Measurements from ENCODE around the gene PITPNM3. TPM values are rescaled to one million over a fixed set of nuclear protein-coding genes. Genes with fewer than 3 reads are reported as not detected.

Gene PITPNM3
- total and polyA plus RNA-seq, 3 experiments from 2014 or later = 0.40 to 0.50 TPM; not detected in 1

Other genes starting within 250 kb of the PITPNM3 start
- not detected for gene AIPL1, start 121.4 kb downstream of the PITPNM3 start, total RNA-seq
- not detected for gene AIPL1, start 121.4 kb downstream of the PITPNM3 start, polyA plus RNA-seq
- 1 to 10 TPM; 1.6 to 1.8 TPM for gene PIMREG, start 112.1 kb downstream of the PITPNM3 start, total RNA-seq
- gene PIMREG, start 112.1 kb downstream of the PITPNM3 start, polyA plus RNA-seq = not detected
- gene KIAA0753, start 84.2 kb upstream of the PITPNM3 start, total RNA-seq = 10 to 100 TPM; 18.6 to 20.8 TPM
- 1.8 TPM for gene KIAA0753, start 84.2 kb upstream of the PITPNM3 start, polyA plus RNA-seq
- gene TXNDC17, start 84.5 kb upstream of the PITPNM3 start, total RNA-seq = 100 to 1,000 TPM; 105 to 110 TPM
- 98.0 TPM for gene TXNDC17, start 84.5 kb upstream of the PITPNM3 start, polyA plus RNA-seq
- gene MED31, start 95.0 kb upstream of the PITPNM3 start, total RNA-seq = 10 to 100 TPM; 24.8 to 29.5 TPM
- gene MED31, start 95.0 kb upstream of the PITPNM3 start, polyA plus RNA-seq = 36.5 TPM
- 1 to 10 TPM; 2.0 to 2.1 TPM for gene C17orf100, start 95.2 kb upstream of the PITPNM3 start, total RNA-seq
- 4.7 TPM for gene C17orf100, start 95.2 kb upstream of the PITPNM3 start, polyA plus RNA-seq
- gene SLC13A5, start 156.8 kb upstream of the PITPNM3 start, total RNA-seq = not detected
- not detected for gene SLC13A5, start 156.8 kb upstream of the PITPNM3 start, polyA plus RNA-seq
- 1 to 10 TPM; 5.8 TPM for gene XAF1, start 199.5 kb upstream of the PITPNM3 start, total RNA-seq
- 45.8 TPM for gene XAF1, start 199.5 kb upstream of the PITPNM3 start, polyA plus RNA-seq
- not detected for gene FBXO39, start 219.7 kb upstream of the PITPNM3 start, total RNA-seq
- not detected for gene FBXO39, start 219.7 kb upstream of the PITPNM3 start, polyA plus RNA-seq